Stomach smooth muscle (tissue), 2 donors: Measurements from ENCODE around the gene C13orf46.

Experiments
- H3K27ac ChIP-seq: one replicate; pipeline ENCODE4 v1.7.0; 2013; ENCODE audit warnings: mild to moderate bottlenecking, low read length, inconsistent platforms
- H3K27me3 ChIP-seq, 2 donors: one replicate each; pipeline ENCODE4 v1.7.0; 2013; ENCODE audit warnings: low read length in 2 of 2; ENCODE audit not compliant: insufficient read depth in 2 of 2, control insufficient read depth in 1 of 2
- H3K36me3 ChIP-seq, 2 donors: one replicate each; pipeline ENCODE4 v1.7.0; 2013; ENCODE audit warnings: low read length in 2 of 2; ENCODE audit not compliant: control insufficient read depth in 2 of 2, insufficient read depth in 2 of 2
- H3K4me1 ChIP-seq: one replicate; pipeline ENCODE4 v1.7.0; 2013; ENCODE audit warnings: low read length; ENCODE audit not compliant: control insufficient read depth, insufficient read depth
- H3K4me3 ChIP-seq, 2 donors: one replicate each; pipeline ENCODE4 v1.7.0; 2013; ENCODE audit warnings: low read length in 2 of 2
- H3K9ac ChIP-seq, 2 donors: one replicate each; pipeline ENCODE4 v1.7.0; 2013; ENCODE audit warnings: low read length in 2 of 2, mild to moderate bottlenecking in 1 of 2
- H3K9me3 ChIP-seq, 2 donors: one replicate each; pipeline ENCODE4 v1.7.0; 2013; ENCODE audit warnings: low read length in 2 of 2; ENCODE audit not compliant: control insufficient read depth in 2 of 2
- donor health status: healthy.
- donor health status: Pancreatic carcinoma.

Gene C13orf46

GRCh38 chr13:113941571-113942191 is 32.2 kb downstream of the C13orf46 start:
- Histone ChIP-seq H3K4me1 (peaks cover 2% of the 10 kb centered on the region), H3K4me3 (no peak overlapping the region), H3K27me3 (peaks cover 0 to 10% of the 10 kb centered on the region in 2 donors), H3K9me3 (no peaks in the 10 kb centered on the region), H3K36me3 (no peaks in the 10 kb centered on the region), H3K9ac (no peak overlapping the region), H3K27ac (no peak overlapping the region)

- Histone ChIP-seq H3K4me3 (no peak overlapping the region), H3K27ac (no peak overlapping the region), H3K9me3 (no peaks in the 10 kb centered on the region), H3K9ac (no peak overlapping the region), H3K36me3 (no peaks in the 10 kb centered on the region), H3K4me1 (peaks cover 12% of the 10 kb centered on the region), H3K27me3 (peaks cover 10 to 12% of the 10 kb centered on the region in 2 donors)
These were observed 34.0 kb downstream of the C13orf46 start for GRCh38 chr13:113939944-113940297.

GRCh38 chr13:113939129-113939943 is 34.5 kb downstream of the C13orf46 start:
- peaks cover 12% of the 10 kb centered on the region for H3K4me1 ChIP-seq
- no peak overlapping the region for H3K27ac ChIP-seq
- no peak overlapping the region for H3K9ac ChIP-seq
- peaks cover 10 to 12% of the 10 kb centered on the region in 2 donors for H3K27me3 ChIP-seq
- no peaks in the 10 kb centered on the region for H3K9me3 ChIP-seq
- no peaks in the 10 kb centered on the region for H3K36me3 ChIP-seq
- no peak overlapping the region for H3K4me3 ChIP-seq

- Histone ChIP-seq H3K27ac (no peak overlapping the region), H3K9ac (no peak overlapping the region), H3K27me3 (peaks cover 10 to 12% of the 10 kb centered on the region in 2 donors), H3K36me3 (no peaks in the 10 kb centered on the region), H3K9me3 (no peaks in the 10 kb centered on the region), H3K4me1 (peaks cover 12% of the 10 kb centered on the region), H3K4me3 (no peak overlapping the region)
These were observed 35.2 kb downstream of the C13orf46 start for GRCh38 chr13:113938716-113939115.

- peaks cover 10 to 12% of the 10 kb centered on the region in 2 donors for H3K27me3 ChIP-seq
These were observed 35.6 kb downstream of the C13orf46 start for GRCh38 chr13:113938246-113938645.

GRCh38 chr13:113937527-113938180 is 36.2 kb downstream of the C13orf46 start:
- Histone ChIP-seq H3K4me3 (no peak overlapping the region), H3K27me3 (peaks cover 10 to 12% of the 10 kb centered on the region in 2 donors), H3K36me3 (no peaks in the 10 kb centered on the region), H3K9me3 (no peaks in the 10 kb centered on the region), H3K27ac (no peak overlapping the region), H3K4me1 (peaks cover 12% of the 10 kb centered on the region), H3K9ac (no peak overlapping the region)

More at GRCh38 chr13:113938246-113938645, 35.6 kb downstream of the C13orf46 start:
- Histone ChIP-seq H3K4me1 (peaks cover 12% of the 10 kb centered on the region), H3K9me3 (no peaks in the 10 kb centered on the region), H3K9ac (no peak overlapping the region), H3K27ac (no peak overlapping the region), H3K36me3 (no peaks in the 10 kb centered on the region), H3K4me3 (no peak overlapping the region)

- H3K9me3 ChIP-seq = no peaks in the 10 kb centered on the region
- H3K4me1 ChIP-seq = peaks cover 12% of the 10 kb centered on the region
- H3K36me3 ChIP-seq = no peaks in the 10 kb centered on the region
- no peak overlapping the region for H3K9ac ChIP-seq
- no peak overlapping the region for H3K27ac ChIP-seq
- no peak overlapping the region for H3K4me3 ChIP-seq
- H3K27me3 ChIP-seq = peaks cover 12 to 14% of the 10 kb centered on the region in 2 donors
These were observed 36.8 kb downstream of the C13orf46 start for GRCh38 chr13:113937073-113937472.

- H3K27me3 ChIP-seq = peaks cover 12 to 15% of the 10 kb centered on the region in 2 donors
- peaks cover 12% of the 10 kb centered on the region for H3K4me1 ChIP-seq
- H3K27ac ChIP-seq = no peak overlapping the region
- no peaks in the 10 kb centered on the region for H3K9me3 ChIP-seq
- H3K36me3 ChIP-seq = no peaks in the 10 kb centered on the region
- H3K4me3 ChIP-seq = no peak overlapping the region
- no peak overlapping the region for H3K9ac ChIP-seq
These were observed 37.5 kb downstream of the C13orf46 start for GRCh38 chr13:113936166-113936965.

- peaks cover 12 to 15% of the 10 kb centered on the region in 2 donors for H3K27me3 ChIP-seq
- no peak overlapping the region for H3K4me3 ChIP-seq
- no peak overlapping the region for H3K27ac ChIP-seq
- peaks cover 12% of the 10 kb centered on the region for H3K4me1 ChIP-seq
- no peaks in the 10 kb centered on the region for H3K36me3 ChIP-seq
- H3K9ac ChIP-seq = no peak overlapping the region
- no peaks in the 10 kb centered on the region for H3K9me3 ChIP-seq
These were observed 38.7 kb downstream of the C13orf46 start for GRCh38 chr13:113935001-113935844.
